Uterus (tissue), 4 donors: ENCODE data around the gene MOGAT1. TPM values are rescaled to one million over a fixed set of nuclear protein-coding genes. Genes with fewer than 3 reads are reported as not detected.

ENCODE experiments used
- DNase-seq, 2 donors: peaks; one replicate each; pipeline ENCODE4 v3.0.0-alpha.2; 2019 to 2020
- H3K27ac ChIP-seq, 2 donors: fragments of 200-600 bp; sonication (generic); 1 replicate in 1 of 2; 2 replicates in 1 of 2; pipeline ENCODE4 v1.5.1; 2016 to 2018
- H3K27me3 ChIP-seq, 2 donors: fragments of 200-600 bp; sonication (generic); one replicate each; pipeline ENCODE4 v1.5.1; 2018 to 2019; ENCODE audit warnings: control low read depth in 1 of 2
- H3K36me3 ChIP-seq, 2 donors: fragments of 200-600 bp; sonication (generic); one replicate each; pipeline ENCODE4 v1.5.1; 2019; ENCODE audit warnings: control low read depth in 1 of 2
- H3K4me1 ChIP-seq, 2 donors: fragments of 200-600 bp; sonication (generic); one replicate each; pipeline ENCODE4 v1.5.1; 2018 to 2019; ENCODE audit warnings: control low read depth in 1 of 2
- H3K4me3 ChIP-seq, 2 donors: fragments of 200-600 bp; sonication (generic); 1 replicate in 1 of 2; 2 replicates in 1 of 2; pipeline ENCODE4 v1.5.1; 2018 to 2019; ENCODE audit warnings: mild to moderate bottlenecking in 1 of 2
- H3K9me3 ChIP-seq, 2 donors: fragments of 200-600 bp; sonication (generic); one replicate each; pipeline ENCODE4 v1.5.1; 2019; ENCODE audit warnings: control low read depth in 1 of 2
- CTCF ChIP-seq, 4 experiments: fragments of 200-600 bp in 2 of 4; fragments of 450-650 bp in 2 of 4; sonication (generic) in 2 of 4; IDR thresholded peaks; one replicate each; pipeline ENCODE4 v1.5.1; 2016 to 2019; ENCODE audit warnings: antibody characterized with exemption in 4 of 4, mild to moderate bottlenecking in 2 of 4, moderate library complexity in 1 of 4
- POLR2A ChIP-seq, 2 donors: fragments of 450-650 bp; IDR thresholded peaks; one replicate each; pipeline ENCODE4 v1.6.1; 2016; ENCODE audit warnings: antibody characterized with exemption in 2 of 2, mild to moderate bottlenecking in 1 of 2, moderate library complexity in 1 of 2
- intact Hi-C: fragments of 100-400 bp; cut with DNase I; formaldehyde crosslinking; loops from one replicate; pipeline ENCODE4 v1.15.1; 2023; ENCODE audit warnings: low total_unique reads
- total RNA-seq, 4 donors: library from RNA; depleted of rRNA in 3 of 4; stranded (reverse); fragments of >200 nt in 3 of 4; gene quantifications; one replicate each; pipeline versions ENCODE4 v1.1.0 to v1.2.4, GENCODE V29; 2014 to 2023
- donor health status: DM: yes; HTN: yes; CAD: no.

The MOGAT1 gene
- not detected for total RNA-seq

- Histone ChIP-seq H3K27me3 (no peaks in the 10 kb centered on the region), H3K27ac (no peak within 1 kb of the TSS), H3K9me3 (no peaks in the 10 kb centered on the region), H3K4me3 (peak within 1 kb of the TSS in 1 of 2 donors; percentile 23), H3K4me1 (no peaks in the 10 kb centered on the region), H3K36me3 (no peaks in the 10 kb centered on the region)
- DNase-seq: peak in 1 of 2 donors; percentile 15
- TF ChIP-seq POLR2A (IDR thresholded peaks at IDR 0.05) (peak in 1 of 2 donors; percentile 37), CTCF (IDR thresholded peaks at IDR 0.05) (no peak)
- intact Hi-C loops: no loop called here
Observed at GRCh38 chr2:222671259-222672067, at the start of gene MOGAT1. Gene MOGAT1 (plus strand): TSS chr2:222671658. CDS start chr2:222671786, 128 bp downstream.

- TF ChIP-seq CTCF (IDR thresholded peaks at IDR 0.05): no peak
- no peaks in the 10 kb centered on the region for H3K27me3 ChIP-seq
- no peaks in the 10 kb centered on the region for H3K36me3 ChIP-seq
- H3K4me3 ChIP-seq: no peak overlapping the region
- no peak overlapping the region for H3K27ac ChIP-seq
- intact Hi-C loops: no loop called here
- H3K9me3 ChIP-seq: no peaks in the 10 kb centered on the region
- DNase-seq: no peak
- H3K4me1 ChIP-seq: no peaks in the 10 kb centered on the region
Observed at GRCh38 chr2:222621893-222622292, 49.6 kb upstream of the MOGAT1 start.

GRCh38 chr2:222622910-222623309, 48.5 kb upstream of the MOGAT1 start:
- no peaks in the 10 kb centered on the region for H3K9me3 ChIP-seq
- H3K4me3 ChIP-seq: no peak overlapping the region
- no peak overlapping the region for H3K27ac ChIP-seq
- H3K36me3 ChIP-seq: no peaks in the 10 kb centered on the region
- no peaks in the 10 kb centered on the region for H3K27me3 ChIP-seq
- intact Hi-C loops: no loop called here
- DNase-seq: no peak
- H3K4me1 ChIP-seq: no peaks in the 10 kb centered on the region
- TF ChIP-seq CTCF (IDR thresholded peaks at IDR 0.05): no peak
- TF ChIP-seq POLR2A (IDR thresholded peaks at IDR 0.05): no peak

GRCh38 chr2:222623756-222624309, 47.6 kb upstream of the MOGAT1 start:
- H3K27ac ChIP-seq: no peak overlapping the region
- no peaks in the 10 kb centered on the region for H3K27me3 ChIP-seq
- H3K4me1 ChIP-seq: no peaks in the 10 kb centered on the region
- H3K4me3 ChIP-seq: no peak overlapping the region
- intact Hi-C loops: no loop called here
- H3K9me3 ChIP-seq: no peaks in the 10 kb centered on the region
- no peaks in the 10 kb centered on the region for H3K36me3 ChIP-seq
- no peak for TF ChIP-seq POLR2A (IDR thresholded peaks at IDR 0.05)
- no peak for TF ChIP-seq CTCF (IDR thresholded peaks at IDR 0.05)
- DNase-seq: no peak

- intact Hi-C loops: no loop called here
- Histone ChIP-seq H3K36me3 (no peaks in the 10 kb centered on the region), H3K4me1 (no peaks in the 10 kb centered on the region), H3K27ac (no peak overlapping the region), H3K9me3 (no peaks in the 10 kb centered on the region), H3K27me3 (no peaks in the 10 kb centered on the region), H3K4me3 (no peak overlapping the region)
- no peak for TF ChIP-seq POLR2A (IDR thresholded peaks at IDR 0.05)
- TF ChIP-seq CTCF (IDR thresholded peaks at IDR 0.05): no peak
- DNase-seq: no peak
Observed at GRCh38 chr2:222627764-222628163, 43.7 kb upstream of the MOGAT1 start.
